SKM-1 treated with dmso at 0.1 percent for 144 hours (cell line): ENCODE data around the gene KCNJ1.

Experiments
- DNase-seq: peaks from one replicate; lab custom pipeline; 2025; ENCODE audit not compliant: unreplicated experiment; lab: John Stamatoyannopoulos, UW

Gene KCNJ1

GRCh38 chr11:128867277-128867676 is at the start of gene KCNJ1:
Gene KCNJ1 (minus strand): TSS chr11:128867296. CDS start chr11:128840243, 27,053 bp downstream.
- DNase-seq: no peak

GRCh38 chr11:128916681-128917080 is 49.6 kb upstream of the KCNJ1 start:
- no peak for DNase-seq

GRCh38 chr11:128916037-128916572 is 49.0 kb upstream of the KCNJ1 start:
- no peak for DNase-seq

GRCh38 chr11:128915149-128915521 is 48.0 kb upstream of the KCNJ1 start:
- no peak for DNase-seq

- DNase-seq: no peak
Observed at GRCh38 chr11:128914216-128915148, 47.4 kb upstream of the KCNJ1 start.

- DNase-seq: no peak
Observed at GRCh38 chr11:128913806-128914205, 46.7 kb upstream of the KCNJ1 start.

- DNase-seq: no peak
Observed at GRCh38 chr11:128911701-128912100, 44.6 kb upstream of the KCNJ1 start.

GRCh38 chr11:128911239-128911638 is 44.1 kb upstream of the KCNJ1 start:
- no peak for DNase-seq

- DNase-seq: no peak
Observed at GRCh38 chr11:128910576-128910975, 43.5 kb upstream of the KCNJ1 start.

- DNase-seq: no peak
Observed at GRCh38 chr11:128909438-128910125, 42.5 kb upstream of the KCNJ1 start.

GRCh38 chr11:128908391-128909246 is 41.5 kb upstream of the KCNJ1 start:
- no peak for DNase-seq

GRCh38 chr11:128907585-128907984 is 40.5 kb upstream of the KCNJ1 start:
- no peak for DNase-seq

GRCh38 chr11:128906185-128907050 is 39.3 kb upstream of the KCNJ1 start:
- DNase-seq: peak; percentile 37

GRCh38 chr11:128905345-128906184 is 38.5 kb upstream of the KCNJ1 start:
- DNase-seq: peak; percentile 37

GRCh38 chr11:128904656-128905344 is 37.7 kb upstream of the KCNJ1 start:
- no peak for DNase-seq

- no peak for DNase-seq
Observed at GRCh38 chr11:128904303-128904655, 37.2 kb upstream of the KCNJ1 start.

GRCh38 chr11:128903248-128904061 is 36.4 kb upstream of the KCNJ1 start:
- DNase-seq: no peak
